Epithelial cell of esophagus (primary cell): ENCODE data around the gene ACBD6.

Experiments used
- DNase-seq: peaks from one replicate; pipeline ENCODE4 v3.0.0; 2010; ENCODE audit warnings: low read depth
- H3K4me3 ChIP-seq: 2 replicates; pipeline ENCODE4 v1.5.1; 2011; ENCODE audit warnings: mild to moderate bottlenecking, low read length, control low read depth
- TF ChIP-seq, protein P1 (sequence below): IDR thresholded peaks from 2 replicates; pipeline ENCODE4 v1.5.1; 2011; ENCODE audit warnings: low read depth, mild to moderate bottlenecking, low read length, control low read depth, inconsistent platforms; ENCODE audit not compliant: insufficient read depth; ENCODE audit errors: missing control alignments

The ACBD6 gene

DNA sequence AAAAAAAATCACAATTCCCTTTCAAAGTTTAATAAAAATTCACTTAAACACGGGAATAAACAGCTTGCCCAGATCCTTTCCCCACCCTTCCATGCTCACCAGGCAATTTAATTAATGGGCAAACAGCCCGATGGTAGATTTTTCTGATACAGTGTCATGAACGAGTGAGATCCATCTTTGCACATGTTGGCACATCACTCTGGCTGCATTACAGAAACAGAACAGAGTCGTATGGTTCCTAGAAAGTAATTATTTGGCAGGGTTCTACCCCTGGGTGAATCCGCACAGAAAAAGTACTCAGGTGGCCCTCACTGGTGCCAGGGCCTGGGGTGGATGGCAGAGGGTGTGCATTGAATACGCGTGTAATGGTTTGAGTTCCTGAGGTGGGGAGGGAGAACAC is 31.8 kb upstream of the ACBD6 start:
- DNase-seq, result no peak
- TF ChIP-seq, protein P1, sequence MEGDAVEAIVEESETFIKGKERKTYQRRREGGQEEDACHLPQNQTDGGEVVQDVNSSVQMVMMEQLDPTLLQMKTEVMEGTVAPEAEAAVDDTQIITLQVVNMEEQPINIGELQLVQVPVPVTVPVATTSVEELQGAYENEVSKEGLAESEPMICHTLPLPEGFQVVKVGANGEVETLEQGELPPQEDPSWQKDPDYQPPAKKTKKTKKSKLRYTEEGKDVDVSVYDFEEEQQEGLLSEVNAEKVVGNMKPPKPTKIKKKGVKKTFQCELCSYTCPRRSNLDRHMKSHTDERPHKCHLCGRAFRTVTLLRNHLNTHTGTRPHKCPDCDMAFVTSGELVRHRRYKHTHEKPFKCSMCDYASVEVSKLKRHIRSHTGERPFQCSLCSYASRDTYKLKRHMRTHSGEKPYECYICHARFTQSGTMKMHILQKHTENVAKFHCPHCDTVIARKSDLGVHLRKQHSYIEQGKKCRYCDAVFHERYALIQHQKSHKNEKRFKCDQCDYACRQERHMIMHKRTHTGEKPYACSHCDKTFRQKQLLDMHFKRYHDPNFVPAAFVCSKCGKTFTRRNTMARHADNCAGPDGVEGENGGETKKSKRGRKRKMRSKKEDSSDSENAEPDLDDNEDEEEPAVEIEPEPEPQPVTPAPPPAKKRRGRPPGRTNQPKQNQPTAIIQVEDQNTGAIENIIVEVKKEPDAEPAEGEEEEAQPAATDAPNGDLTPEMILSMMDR, result no peak
- no peak overlapping the region for H3K4me3 ChIP-seq

DNA sequence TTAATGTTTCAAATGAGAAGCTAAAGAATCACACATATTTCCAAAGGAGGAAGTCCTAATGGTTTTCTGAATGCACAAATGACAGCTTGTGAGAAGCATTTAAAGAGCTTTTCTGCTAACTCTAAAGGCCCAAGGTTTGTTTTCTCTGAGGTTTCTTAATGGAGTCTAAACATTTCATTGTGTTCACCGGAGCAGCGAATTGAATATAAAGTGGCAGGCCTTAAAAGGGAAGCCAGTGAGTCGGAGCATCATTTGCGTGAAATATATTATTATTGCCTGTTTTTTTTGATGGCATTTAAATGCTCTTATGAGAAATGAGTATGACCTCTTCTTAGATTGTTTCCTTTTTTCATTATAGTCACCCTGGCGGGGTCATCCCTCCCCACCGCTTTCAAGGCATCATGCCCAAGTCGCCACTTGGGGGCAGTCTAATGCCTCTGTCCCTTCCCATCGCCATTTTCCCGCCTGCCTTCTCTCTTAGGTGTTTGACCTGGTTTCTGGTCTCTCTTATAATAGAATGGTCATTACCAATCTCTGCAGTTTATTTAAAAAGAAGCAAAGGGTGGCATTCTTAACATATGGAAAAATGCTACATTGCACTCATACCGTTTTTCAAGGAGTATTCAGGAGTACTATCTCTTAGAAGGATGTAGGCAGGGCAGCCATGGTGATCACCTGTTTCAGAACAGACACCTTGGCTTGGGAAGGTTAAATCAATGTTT is 31.1 kb upstream of the ACBD6 start:
- no peak overlapping the region for H3K4me3 ChIP-seq
- peak; percentile 71 for DNase-seq
- TF ChIP-seq, protein P1, result peak; percentile 77

DNA sequence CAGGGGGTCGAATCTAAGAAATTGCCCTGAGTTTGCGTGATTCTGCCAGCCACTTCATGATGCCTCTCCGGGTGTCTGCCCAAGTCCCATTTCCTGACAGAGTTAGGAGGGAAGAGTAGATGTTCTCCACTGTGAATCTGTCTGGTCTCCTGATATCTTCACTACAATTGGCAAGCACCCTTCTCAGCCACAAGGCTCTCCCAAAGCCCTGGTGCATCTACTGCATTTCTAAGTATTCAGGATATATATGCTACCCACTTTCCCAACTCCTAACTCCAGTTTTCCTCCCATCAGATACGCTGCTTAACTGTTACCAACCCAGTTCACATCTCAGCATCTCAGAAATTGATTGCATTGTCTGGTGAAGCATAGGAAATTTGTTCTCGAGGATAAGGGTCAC is 30.5 kb upstream of the ACBD6 start:
- no peak overlapping the region for H3K4me3 ChIP-seq
- no peak for DNase-seq
- TF ChIP-seq, protein P1, result no peak

DNA sequence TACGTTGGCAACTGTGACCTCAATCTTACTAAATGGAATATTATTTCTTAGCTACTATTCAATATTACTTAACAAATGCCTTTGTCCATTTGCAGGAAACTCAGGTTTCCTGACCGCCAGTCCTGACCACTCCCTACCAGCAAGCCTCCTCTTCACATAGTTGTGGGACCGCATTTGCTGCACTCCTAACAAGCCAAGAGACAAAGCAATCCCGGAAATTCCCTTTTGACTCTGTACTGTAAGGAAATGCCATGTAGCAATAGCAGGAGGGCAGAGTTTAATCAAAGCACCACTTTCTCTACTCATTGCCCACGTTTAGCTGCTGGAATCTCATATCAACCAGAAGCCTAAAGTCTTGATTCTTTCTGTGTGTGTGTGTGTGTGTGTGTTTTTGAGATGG is 28.1 kb upstream of the ACBD6 start:
- peak; percentile 97 for DNase-seq
- no peak overlapping the region for H3K4me3 ChIP-seq
- TF ChIP-seq, protein P1, result no peak

DNA sequence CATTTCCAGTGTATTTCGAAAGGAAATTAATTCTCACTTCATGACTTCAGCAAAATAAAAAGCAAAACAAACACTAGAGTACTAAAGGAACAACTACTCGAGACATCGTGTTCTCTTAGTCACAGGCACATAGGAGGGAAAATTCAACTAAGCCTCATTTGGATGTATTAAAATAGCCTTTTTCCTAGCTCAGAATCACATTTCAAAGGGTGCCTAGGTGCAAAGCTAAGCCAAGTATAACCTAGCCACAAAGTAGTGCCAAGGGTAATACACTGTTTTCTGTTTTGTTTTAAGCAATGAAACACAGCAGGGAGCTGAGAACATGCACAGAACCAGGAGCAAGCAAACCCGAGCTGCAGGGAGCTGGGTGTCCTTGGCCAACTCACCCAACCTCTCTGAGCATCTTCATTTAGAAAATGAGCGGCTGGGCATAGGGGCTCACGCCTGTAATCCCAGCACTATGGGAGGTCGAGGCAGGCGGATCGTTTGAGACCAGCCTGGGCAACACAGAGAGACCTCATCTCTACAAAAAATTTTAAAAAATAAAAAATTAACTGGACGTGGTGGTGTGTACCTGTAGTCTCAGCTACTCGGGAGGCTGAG is 26.6 kb upstream of the ACBD6 start:
- TF ChIP-seq, protein P1, result no peak
- DNase-seq, result no peak
- no peak overlapping the region for H3K4me3 ChIP-seq

DNA sequence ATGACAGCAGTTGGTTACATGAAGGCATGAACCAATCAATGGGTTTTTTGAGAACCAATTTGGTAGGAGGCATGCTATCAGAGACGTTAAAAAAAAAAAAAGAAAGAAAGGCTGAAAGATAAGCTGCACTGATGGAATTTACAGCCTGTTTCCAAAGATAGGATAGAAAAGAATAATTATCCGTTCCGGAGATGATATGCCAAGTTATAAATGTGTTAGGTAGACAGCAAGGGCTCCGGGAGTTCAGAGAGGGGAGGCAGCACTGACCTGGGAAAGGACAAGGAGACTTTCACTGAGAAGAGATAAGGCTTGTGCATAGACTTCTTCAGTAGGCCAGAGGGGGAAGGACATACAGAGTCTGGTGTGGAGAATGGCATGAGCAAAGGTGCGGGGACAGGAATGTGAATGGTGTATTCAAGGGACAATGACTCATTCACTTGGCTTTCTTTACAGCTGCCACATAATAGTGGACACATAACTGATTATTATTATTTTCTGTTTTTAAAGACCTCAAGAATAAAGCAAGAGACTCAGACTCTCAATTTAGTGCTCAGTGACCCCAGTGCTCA is 24.8 kb upstream of the ACBD6 start:
- TF ChIP-seq, protein P1, result no peak
- no peak overlapping the region for H3K4me3 ChIP-seq
- DNase-seq, result peak; percentile 70
